Pons (tissue), 1 donor: ENCODE measurements around the gene NMUR1.

Experiments used
- DNase-seq: peaks from one replicate; pipeline ENCODE4 v3.0.0-alpha.2; 2016; ENCODE audit warnings: low spot score

The NMUR1 gene

GRCh38 chr2:231552752-231553151, 22.5 kb upstream of the NMUR1 start:
- no peak for DNase-seq

- no peak for DNase-seq
Measured at GRCh38 chr2:231549446-231550239, 19.4 kb upstream of the NMUR1 start.

- DNase-seq: no peak
Measured at GRCh38 chr2:231548752-231549151, 18.5 kb upstream of the NMUR1 start.

GRCh38 chr2:231547315-231548110, 17.3 kb upstream of the NMUR1 start:
- DNase-seq: no peak

DNA sequence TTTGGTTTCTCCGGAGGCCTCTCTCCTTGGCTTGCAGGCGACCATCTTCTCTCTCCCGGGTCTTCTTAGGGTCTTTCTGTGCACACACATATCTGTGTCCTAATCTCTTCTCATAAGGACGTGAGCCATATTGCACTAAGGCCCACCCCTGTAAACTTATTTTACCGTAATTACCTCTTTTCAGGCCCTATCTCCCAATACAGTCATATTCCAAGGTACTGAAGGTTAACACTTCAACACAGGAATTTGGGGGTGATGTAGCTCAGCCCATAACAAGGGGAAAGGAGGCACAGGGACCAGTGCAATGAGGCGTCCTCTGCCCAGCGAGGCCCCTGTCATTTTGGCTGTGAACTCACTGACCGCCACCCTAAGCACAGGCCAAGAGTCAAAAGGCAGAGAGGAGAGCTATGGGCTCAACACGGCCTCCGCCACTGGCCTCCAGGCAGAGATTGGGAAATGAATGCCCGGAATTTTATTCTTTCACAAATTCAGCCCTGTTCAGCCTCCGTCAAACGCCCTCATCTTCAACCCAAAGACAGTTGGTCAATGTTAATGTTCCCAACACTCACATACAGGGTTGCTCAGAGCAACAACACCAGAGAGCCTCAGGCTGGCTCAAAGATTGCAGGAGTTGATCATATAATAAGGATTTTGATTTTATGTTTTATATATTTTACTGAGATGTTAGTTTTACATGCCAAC, 15.9 kb upstream of the NMUR1 start:
- DNase-seq: no peak

DNA sequence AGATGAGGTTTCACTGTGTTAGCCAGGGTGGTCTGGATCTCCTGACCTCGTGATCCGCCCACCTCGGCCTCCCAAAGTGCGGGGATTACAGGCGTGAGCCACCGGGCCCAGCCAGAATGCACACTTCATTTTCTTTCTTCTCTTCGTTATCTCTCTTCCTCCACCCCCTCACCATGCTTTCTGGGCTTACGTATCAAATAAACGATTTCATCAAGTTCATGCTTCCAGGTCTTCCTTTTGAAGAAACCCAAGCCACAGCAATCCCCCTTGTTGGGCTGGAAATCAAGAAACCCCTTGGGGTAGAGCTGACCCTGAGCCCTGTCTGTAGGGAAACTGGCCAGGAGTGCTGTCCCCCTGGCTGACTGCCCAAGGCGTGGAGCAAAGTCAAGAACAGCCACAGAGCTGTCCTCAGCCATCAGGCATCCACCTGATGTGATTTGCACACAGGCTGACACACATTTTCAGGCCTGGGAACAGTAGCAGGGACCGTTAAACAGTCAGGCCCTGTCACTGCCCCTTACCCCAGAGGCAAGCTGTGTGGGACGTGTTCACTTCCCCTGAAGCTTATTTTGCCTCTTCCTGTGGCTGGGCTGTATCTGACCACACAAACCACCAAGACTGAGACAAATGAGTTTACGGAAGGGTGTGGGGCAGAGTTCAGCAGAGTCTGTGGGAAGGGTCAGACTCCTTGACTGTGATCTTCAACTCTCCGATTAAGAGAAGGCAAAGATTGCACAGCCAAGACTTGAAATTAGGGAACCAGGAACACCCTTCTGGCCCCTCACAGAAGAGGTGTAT, 15.1 kb upstream of the NMUR1 start:
- peak; percentile 86 for DNase-seq

DNA sequence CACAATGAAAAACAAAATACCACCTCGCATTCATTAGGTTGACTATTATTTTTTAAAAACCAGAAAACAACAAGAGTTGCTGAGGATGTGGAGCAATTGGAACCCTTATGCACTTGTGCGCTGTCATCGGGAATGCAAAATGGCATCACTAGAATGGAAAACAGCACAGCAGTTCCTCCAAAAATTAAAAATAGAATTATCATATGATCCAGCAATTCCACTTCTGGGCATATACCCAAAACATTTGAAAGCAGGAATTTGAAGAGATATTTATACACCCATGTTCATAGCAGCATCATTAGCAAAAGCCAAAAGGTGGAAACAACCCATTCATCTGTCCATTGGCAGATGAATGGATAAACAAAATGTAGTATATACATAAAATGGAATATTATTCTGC, 11.9 kb upstream of the NMUR1 start:
- DNase-seq: no peak

- no peak for DNase-seq
Measured at GRCh38 chr2:231541645-231542044, 11.4 kb upstream of the NMUR1 start.

- DNase-seq: no peak
Measured at GRCh38 chr2:231539991-231540390, 9.7 kb upstream of the NMUR1 start.

DNA sequence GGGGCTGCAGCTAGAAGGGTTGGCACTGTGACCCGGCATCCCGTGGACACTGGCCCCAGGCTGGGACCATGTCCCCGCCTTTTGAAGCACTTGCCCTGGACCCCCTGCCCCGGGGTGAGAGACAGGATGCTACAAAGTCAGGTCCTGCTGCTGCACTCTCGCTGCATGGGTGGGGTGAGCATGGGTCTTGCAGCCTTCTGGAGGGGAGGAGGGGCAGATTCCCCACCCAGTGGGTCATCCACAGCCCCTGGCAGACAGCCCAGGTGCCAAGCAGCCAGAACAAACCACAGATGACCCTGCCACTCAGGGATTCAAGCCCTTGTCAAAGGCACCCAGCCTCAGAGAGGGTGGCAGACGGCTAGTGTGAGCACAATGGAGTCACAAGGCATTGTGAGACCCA, 5.7 kb upstream of the NMUR1 start:
- no peak for DNase-seq

DNA sequence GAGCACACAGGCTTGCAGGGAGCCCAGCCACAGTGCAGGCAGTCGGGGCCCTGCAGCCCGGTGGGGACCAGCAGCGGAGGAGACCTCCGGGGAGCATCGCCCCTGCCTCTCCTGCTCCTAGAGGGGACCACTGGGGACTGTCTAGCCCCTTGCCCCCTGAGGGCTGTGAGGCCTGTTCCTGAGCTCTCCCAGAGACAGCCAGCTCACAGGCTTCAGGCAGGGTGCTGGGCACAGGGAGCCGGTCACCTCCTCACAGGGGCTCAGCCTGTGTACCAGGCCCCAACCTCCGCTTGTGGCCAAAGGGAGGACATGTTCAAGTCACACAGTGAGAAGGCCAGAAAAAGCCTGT, 3.5 kb upstream of the NMUR1 start:
- DNase-seq: no peak

- DNase-seq: no peak
Measured at GRCh38 chr2:231533086-231533776, 3.0 kb upstream of the NMUR1 start.

GRCh38 chr2:231532756-231533035, 2.5 kb upstream of the NMUR1 start:
- DNase-seq: no peak

DNA sequence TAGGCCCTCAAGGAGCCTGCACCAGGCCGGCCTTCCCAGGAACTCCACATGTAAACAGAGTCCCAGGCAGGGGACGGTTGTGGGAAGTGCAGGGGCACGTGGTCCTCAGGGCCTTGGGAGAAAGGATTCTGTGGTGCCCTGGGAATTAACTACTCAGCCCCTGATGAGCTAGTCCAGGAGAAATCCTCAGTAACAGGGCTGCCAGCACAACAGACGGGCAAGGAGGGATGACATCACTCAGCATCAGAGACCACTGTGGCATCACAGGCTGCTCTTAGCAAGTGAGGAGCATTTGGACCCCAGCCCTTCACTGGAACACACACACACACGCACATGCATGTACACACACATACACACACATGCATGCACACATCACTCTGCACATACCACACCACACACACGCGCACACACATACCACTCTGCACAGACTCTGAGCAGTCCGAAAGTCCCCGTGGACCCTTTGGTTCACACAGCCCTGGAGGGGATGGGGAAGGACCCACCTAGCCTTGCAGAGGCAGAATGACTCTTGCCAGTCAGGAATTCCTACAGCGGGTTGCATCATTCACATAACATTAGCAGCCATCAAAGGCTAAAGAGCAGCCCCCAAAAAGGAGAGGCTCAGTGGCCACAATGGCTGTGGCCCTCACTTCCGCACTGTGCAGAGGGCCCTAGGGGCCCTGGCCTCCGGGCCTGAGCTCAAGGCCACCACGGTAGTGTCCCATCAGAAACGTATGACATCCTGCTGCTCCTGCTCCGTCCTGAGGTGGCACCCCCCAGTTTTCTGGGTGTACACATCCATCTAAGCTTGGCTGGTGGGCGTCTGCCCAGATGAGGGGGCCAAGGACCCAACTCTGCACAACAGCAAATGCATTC, 1.9 kb upstream of the NMUR1 start:
- DNase-seq: no peak

GRCh38 chr2:231531466-231531865, 1.2 kb upstream of the NMUR1 start:
- no peak for DNase-seq

GRCh38 chr2:231528636-231529030, 1.6 kb downstream of the NMUR1 start:
- no peak for DNase-seq

- no peak for DNase-seq
Measured at GRCh38 chr2:231527955-231528635, 2.1 kb downstream of the NMUR1 start.

GRCh38 chr2:231527091-231527395, 3.2 kb downstream of the NMUR1 start:
- DNase-seq: no peak

DNA sequence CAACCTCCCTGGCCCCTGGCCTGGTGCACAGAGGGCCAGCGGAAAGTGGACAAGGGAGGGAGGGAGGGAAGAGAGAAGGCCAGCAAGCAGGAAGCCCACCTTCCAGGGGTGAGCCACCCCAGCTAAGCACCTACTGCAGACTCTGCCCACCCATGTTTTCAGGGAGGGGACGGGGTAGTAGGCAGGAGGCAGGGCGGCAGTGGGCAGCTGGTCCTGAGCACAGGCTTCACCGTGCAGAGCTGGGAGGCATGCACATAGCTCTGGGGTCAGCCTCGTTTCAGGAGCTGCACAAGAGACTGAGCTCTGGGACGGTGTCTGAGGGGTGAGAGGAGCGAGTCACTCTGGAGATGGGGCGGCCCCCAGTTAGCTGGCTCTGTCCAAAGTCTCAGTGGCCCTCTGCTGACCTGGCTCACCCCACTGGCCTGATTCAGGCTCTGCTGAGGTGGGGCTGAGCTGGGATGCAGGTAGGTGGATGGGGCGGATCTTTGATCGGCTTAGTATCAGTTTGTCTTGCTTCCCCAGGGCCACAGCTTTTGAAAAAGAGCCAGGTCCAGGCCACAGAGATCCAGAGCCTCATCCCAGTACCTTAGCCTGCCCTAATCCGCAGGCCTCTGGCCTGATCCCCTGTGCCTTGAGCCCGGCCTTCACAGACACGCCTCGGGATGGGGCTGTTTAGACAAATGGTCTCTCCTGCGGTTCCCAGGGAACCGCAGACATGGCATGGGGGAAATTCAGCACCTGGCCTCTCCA, 3.7 kb downstream of the NMUR1 start:
- no peak for DNase-seq
